ENCODE measurements around the gene RFX2.

- TF ChIP-seq, protein P1, sequence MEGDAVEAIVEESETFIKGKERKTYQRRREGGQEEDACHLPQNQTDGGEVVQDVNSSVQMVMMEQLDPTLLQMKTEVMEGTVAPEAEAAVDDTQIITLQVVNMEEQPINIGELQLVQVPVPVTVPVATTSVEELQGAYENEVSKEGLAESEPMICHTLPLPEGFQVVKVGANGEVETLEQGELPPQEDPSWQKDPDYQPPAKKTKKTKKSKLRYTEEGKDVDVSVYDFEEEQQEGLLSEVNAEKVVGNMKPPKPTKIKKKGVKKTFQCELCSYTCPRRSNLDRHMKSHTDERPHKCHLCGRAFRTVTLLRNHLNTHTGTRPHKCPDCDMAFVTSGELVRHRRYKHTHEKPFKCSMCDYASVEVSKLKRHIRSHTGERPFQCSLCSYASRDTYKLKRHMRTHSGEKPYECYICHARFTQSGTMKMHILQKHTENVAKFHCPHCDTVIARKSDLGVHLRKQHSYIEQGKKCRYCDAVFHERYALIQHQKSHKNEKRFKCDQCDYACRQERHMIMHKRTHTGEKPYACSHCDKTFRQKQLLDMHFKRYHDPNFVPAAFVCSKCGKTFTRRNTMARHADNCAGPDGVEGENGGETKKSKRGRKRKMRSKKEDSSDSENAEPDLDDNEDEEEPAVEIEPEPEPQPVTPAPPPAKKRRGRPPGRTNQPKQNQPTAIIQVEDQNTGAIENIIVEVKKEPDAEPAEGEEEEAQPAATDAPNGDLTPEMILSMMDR (IDR thresholded peaks at IDR 0.05), result no peak
- TF ChIP-seq POLR2A (IDR thresholded peaks at IDR 0.05), result no peak
These were observed 153.1 kb downstream of the RFX2 start for GRCh38 chr19:5957170-5957569.

Data from right lobe of liver (tissue), 4 donors.